GM12878 (cell line): ENCODE data around the gene MEGF11. TPM values are rescaled to one million over a fixed set of nuclear protein-coding genes. Genes with fewer than 3 reads are reported as not detected.
A peak's percentile ranks its signal among the peaks of the same experiment; 100 is the strongest.

Experiments
- ATAC-seq: fragments of 200-7000 bp; cut with Tn5 transposase; 3 replicates; pipeline ENCODE4 v1.9.1; 2020; ENCODE audit warnings: mild to moderate bottlenecking, moderate library complexity
- BruUV-seq: library from RNA; stranded (reverse); fragments of 400-500 nt; replicated peaks from 2 replicates; lab custom pipeline; 2021; lab: Mats Ljungman, UMichigan
- CTCF ChIA-PET: fragments of 300-600 bp; sonication (Branson Sonifier 250); formaldehyde crosslinking; extraction: SDS; loops from one replicate; lab custom pipeline; 2021; ENCODE audit warnings: inconsistent platforms; lab: Yijun Ruan, JAX
- POLR2A ChIA-PET: fragments of 350-600 bp; formaldehyde crosslinking; extraction: SDS; loops from one replicate; lab custom pipeline; 2021; ENCODE audit warnings: inconsistent platforms; lab: Charles Lee
- RAD21 ChIA-PET: fragments of 300-600 bp; sonication (Branson Sonifier 250); formaldehyde crosslinking; loops from one replicate; lab custom pipeline; 2023; ENCODE audit warnings: antibody characterized with exemption; ENCODE audit not compliant: unreplicated experiment; lab: Charles Lee
- SMC1A ChIA-PET: fragments of 300-600 bp; sonication (Branson Sonifier 250); formaldehyde crosslinking; loops from one replicate; lab custom pipeline; 2023; ENCODE audit not compliant: unreplicated experiment, uncharacterized antibody; lab: Charles Lee
- DNase-seq: peaks from one replicate; pipeline ENCODE4 v3.0.0-alpha.2; 2011; ENCODE audit warnings: low read depth, low spot score
- FAIRE-seq: peaks from 3 replicates; lab custom pipeline; 2011; peaks lifted over from hg19 to GRCh38; lab: Jason Lieb, UNC
- H2AFZ ChIP-seq: 2 replicates; pipeline ENCODE4 v1.6.0; 2011; ENCODE audit warnings: low read depth, low read length, control low read depth; ENCODE audit not compliant: control insufficient read depth
- H3K27ac ChIP-seq: 2 replicates; pipeline ENCODE4 v1.5.1; 2011; ENCODE audit warnings: control low read depth; ENCODE audit not compliant: control insufficient read depth, insufficient read depth
- H3K27me3 ChIP-seq, 2 experiments: replicated peaks in 1 of 2; 2 replicates each; pipeline versions ENCODE4 v1.6.0 to v1.6.1; 2011; ENCODE audit warnings: low read length in 1 of 2; ENCODE audit not compliant: control insufficient read depth in 2 of 2, insufficient read depth in 2 of 2
- H3K36me3 ChIP-seq, 2 experiments: 2 replicates each; pipeline ENCODE4 v1.5.1; 2011; ENCODE audit warnings: low read length in 1 of 2; ENCODE audit not compliant: control insufficient read depth in 2 of 2, insufficient read depth in 2 of 2
- H3K4me1 ChIP-seq: 2 replicates; pipeline ENCODE4 v1.6.1; 2011; ENCODE audit warnings: mild to moderate bottlenecking, low read length, moderate library complexity, mixed read lengths; ENCODE audit not compliant: control insufficient read depth, insufficient read depth
- H3K4me2 ChIP-seq: 2 replicates; pipeline ENCODE4 v1.6.0; 2011; ENCODE audit warnings: control low read depth; ENCODE audit not compliant: control insufficient read depth, insufficient read depth
- H3K4me3 ChIP-seq: fragments of 200-600 bp; sonication (generic); 2 replicates; pipeline ENCODE4 v1.5.1; 2016
- H3K79me2 ChIP-seq: 2 replicates; pipeline ENCODE4 v1.6.0; 2011; ENCODE audit warnings: low read length; ENCODE audit not compliant: control insufficient read depth, insufficient read depth
- H3K9ac ChIP-seq: 2 replicates; pipeline ENCODE4 v1.8.0; 2011; ENCODE audit warnings: low read length, control low read depth, mixed read lengths; ENCODE audit not compliant: control insufficient read depth, insufficient read depth
- H3K9me3 ChIP-seq: replicated peaks from 3 replicates; pipeline ENCODE4 v1.5.1; 2011; ENCODE audit warnings: mild to moderate bottlenecking, low read length; ENCODE audit not compliant: control insufficient read depth, insufficient read depth
- H4K20me1 ChIP-seq: 2 replicates; pipeline ENCODE4 v1.6.0; 2011; ENCODE audit not compliant: control insufficient read depth, insufficient read depth
- ATF7 ChIP-seq: fragments of 450-650 bp; IDR thresholded peaks from 2 replicates; pipeline ENCODE4 v1.6.1; 2016; ENCODE audit warnings: low read depth, mild to moderate bottlenecking
- MYB ChIP-seq: fragments of 150-350 bp; IDR thresholded peaks from 2 replicates; pipeline ENCODE4 v1.6.1; 2014; ENCODE audit warnings: mild to moderate bottlenecking, low read depth, low read length, borderline replicate concordance
- NKRF ChIP-seq: fragments of 450-650 bp; conservative IDR thresholded peaks from 2 replicates; pipeline ENCODE4 v1.6.1; 2017; ENCODE audit warnings: mild to moderate bottlenecking, moderate library complexity
- RB1 ChIP-seq: fragments of 450-650 bp; formaldehyde crosslinking; IDR thresholded peaks from 2 replicates; pipeline ENCODE4 v1.6.1; 2017; ENCODE audit warnings: mild to moderate bottlenecking, borderline replicate concordance
- RELA ChIP-seq: fragments of 450-650 bp; IDR thresholded peaks from 2 replicates; pipeline ENCODE4 v1.8.0; 2014; ENCODE audit warnings: borderline replicate concordance; ENCODE audit not compliant: partially characterized antibody
- SREBF1 ChIP-seq: IDR thresholded peaks from 2 replicates; pipeline ENCODE4 v1.6.1; 2012; ENCODE audit warnings: mild to moderate bottlenecking, low read length
- WGBS: methylation state at CpG from one replicate; pipeline ENCODE4 v1.1.6; 2016; ENCODE audit warnings: low lambda C conversion rate; ENCODE audit not compliant: insufficient replicate concordance, insufficient coverage; ENCODE audit errors: missing lambda C conversion rate; 5-methylcytosine and 5-hydroxymethylcytosine counted together
- in situ Hi-C: fragments of 300-500 bp; cut with MboI; formaldehyde crosslinking; loops from 9 replicates; pipeline ENCODE4 v1.14.3; 2018; ENCODE audit warnings: mixed read lengths
- intact Hi-C: fragments of 100-400 bp; cut with micrococcal nuclease; formaldehyde crosslinking; loops from one replicate; pipeline ENCODE4 v1.14.2; 2022; ENCODE audit not compliant: unreplicated experiment
- polyA plus RNA-seq, 11 experiments: library from polyadenylated mRNA; depleted of rRNA in 4 of 11; unstranded in 6 of 11; stranded (reverse) in 5 of 11; fragments of >200 nt; fragmentation: Nextera tagmentation in 4 of 11; fragmentation: Illumina TruSeq in 1 of 11; extraction: Ambion mirVana in 4 of 11; extraction: Trizol in 1 of 11; gene quantifications; 1 replicate in 1 of 11; 2 replicates in 10 of 11; pipeline versions ENCODE4 v1.2.1 to v1.2.3, GENCODE V29; 2011 to 2016; ENCODE audit warnings: inconsistent platforms in 2 of 11, missing spikeins in 2 of 11, low read depth in 1 of 11
- total RNA-seq, 4 experiments: library from RNA; depleted of rRNA in 3 of 4; stranded (reverse); fragments of >200 nt in 3 of 4; fragmentation: Illumina TruSeq in 1 of 4; extraction: Trizol in 1 of 4; gene quantifications; 2 replicates each; pipeline versions ENCODE4 v1.2.1 to v1.2.3, GENCODE V29; 2013 to 2021

Gene MEGF11
- total and polyA plus RNA-seq, 10 of the 15 experiments (the other 5 are each of a cell fraction or from before 2014, with no cell fraction given) = 0.03 to 1.7 (median 0.49) TPM

DNA sequence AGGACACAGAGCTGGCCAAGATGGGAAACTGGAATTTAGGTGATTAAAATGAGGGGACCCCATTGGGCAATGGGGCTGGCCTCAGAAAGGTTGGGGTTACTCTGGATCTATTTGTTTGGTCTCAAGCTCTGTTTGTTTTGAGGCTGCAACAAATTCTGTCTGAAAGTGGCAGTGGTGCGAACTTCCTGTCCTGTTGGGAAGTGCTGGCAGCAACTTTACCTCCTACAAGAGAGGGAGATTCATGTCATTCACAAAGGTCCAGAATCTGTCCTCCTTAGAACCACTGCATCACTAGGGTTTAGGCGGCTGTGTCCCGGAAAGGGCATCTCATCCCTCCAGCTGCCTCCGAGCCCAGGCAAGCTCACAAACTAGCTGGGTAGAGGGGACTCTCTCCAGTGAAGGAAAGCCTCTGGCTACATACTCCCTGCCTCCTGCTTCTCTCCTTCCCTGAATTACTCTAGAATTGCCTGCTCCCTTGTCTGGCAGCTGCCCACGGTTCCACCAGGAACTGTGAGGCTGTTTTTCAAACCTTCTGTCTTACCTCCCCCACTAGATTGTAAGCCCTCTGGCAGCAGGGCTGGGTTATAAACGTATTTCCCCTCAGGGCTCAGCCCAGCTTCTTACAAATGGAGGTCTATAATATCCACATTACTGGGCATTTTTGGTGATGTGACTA, 23.6 kb downstream of the MEGF11 start:
- FAIRE-seq = no peak
- RAD21 ChIA-PET = no interaction called here
- POLR2A ChIA-PET = no interaction called here

GRCh38 chr15:66228807-66229735, 24.5 kb downstream of the MEGF11 start:
- ChIA-PET POLR2A (no interaction called here), RAD21 (no interaction called here)
- Histone ChIP-seq H3K4me3 (no peak overlapping the region), H3K9me3 (no peaks in the 10 kb centered on the region; the same call in 2 of the 3 replicates), H2AFZ (no peak overlapping the region), H3K79me2 (no peaks in the 10 kb centered on the region), H4K20me1 (no peaks in the 10 kb centered on the region; the same call in 1 of the 2 replicates), H3K27ac (no peak overlapping the region), H3K36me3 (no peaks in the 10 kb centered on the region), H3K9ac (no peak overlapping the region)
- in situ Hi-C loops = no loop called here
- WGBS = 37% methylated on average over 13 of the region's 13 CpGs
- ATAC-seq = no peak
- TF ChIP-seq NKRF (no peak), RELA (no peak), SREBF1 (no peak), MYB (no peak), RB1 (no peak)
- TF ChIP-seq, all 136 proteins: peak for 0
- no peak overlapping the region for H3K4me2 ChIP-seq
- intact Hi-C loops = no loop called here
- DNase-seq (no peak), FAIRE-seq (no peak)
- BruUV-seq = no TSS peak
- SMC1A ChIA-PET = interaction anchor here (0.8 kb wide), 1 partner anchor 344 kb away, joined by 4 read pairs; no protein-coding TSS in a partner anchor
- H3K27me3 ChIP-seq = no peaks in the 10 kb centered on the region
- CTCF ChIA-PET = no interaction called here
- H3K4me1 ChIP-seq = no peaks in the 10 kb centered on the region

More for the DNA sequence above, 23.6 kb downstream of the MEGF11 start:
- TF ChIP-seq ATF7 = no peak
- Histone ChIP-seq H4K20me1 (no peaks in the 10 kb centered on the region; the same call in 1 of the 2 replicates), H3K4me3 (no peak overlapping the region), H3K27me3 (no peaks in the 10 kb centered on the region), H3K36me3 (no peaks in the 10 kb centered on the region), H3K79me2 (no peaks in the 10 kb centered on the region), H3K4me2 (no peak overlapping the region), H3K4me1 (no peaks in the 10 kb centered on the region), H3K27ac (no peak overlapping the region), H2AFZ (peak overlapping the region; percentile 30; the same call in 1 of the 2 replicates), H3K9ac (no peak overlapping the region), H3K9me3 (no peaks in the 10 kb centered on the region; the same call in 2 of the 3 replicates)
- WGBS = 43% methylated on average over 6 of the region's 6 CpGs
- CTCF ChIA-PET = no interaction called here
- ATAC-seq (0 out of 3 replicates have a peak, but pooled peaks have one; percentile 19), DNase-seq (no peak)
- in situ Hi-C loops (no loop called here), intact Hi-C loops (no loop called here)
- no TSS peak for BruUV-seq
- SMC1A ChIA-PET = interaction anchor here (0.8 kb wide), 1 partner anchor 344 kb away, joined by 4 read pairs; no protein-coding TSS in a partner anchor
